ENCODE data around the gene IQGAP3.

Gene IQGAP3

GRCh38 chr1:156547434-156547833 is 24.9 kb downstream of the IQGAP3 start:
- in situ Hi-C loops (cut with MboI; ENCODE audit: low sequenced_read_pairs): no loop called here

- in situ Hi-C loops (cut with MboI; ENCODE audit: low sequenced_read_pairs): no loop called here
These were observed 26.1 kb downstream of the IQGAP3 start for GRCh38 chr1:156546267-156546666.

- in situ Hi-C loops (cut with MboI; ENCODE audit: low sequenced_read_pairs): no loop called here
These were observed 27.7 kb downstream of the IQGAP3 start for GRCh38 chr1:156544592-156545102.

- in situ Hi-C loops (cut with MboI; ENCODE audit: low sequenced_read_pairs): no loop called here
These were observed 29.3 kb downstream of the IQGAP3 start for GRCh38 chr1:156543066-156543465.

GRCh38 chr1:156540955-156541354 is 31.4 kb downstream of the IQGAP3 start:
- in situ Hi-C loops (cut with MboI; ENCODE audit: low sequenced_read_pairs): no loop called here

- in situ Hi-C loops (cut with MboI; ENCODE audit: low sequenced_read_pairs): no loop called here
These were observed 32.5 kb downstream of the IQGAP3 start for GRCh38 chr1:156539818-156540355.

GRCh38 chr1:156538711-156539440 is 33.5 kb downstream of the IQGAP3 start:
- in situ Hi-C loops (cut with MboI; ENCODE audit: low sequenced_read_pairs): no loop called here

GRCh38 chr1:156537027-156537426 is 35.3 kb downstream of the IQGAP3 start:
- in situ Hi-C loops (cut with MboI; ENCODE audit: low sequenced_read_pairs): no loop called here

- in situ Hi-C loops (cut with MboI; ENCODE audit: low sequenced_read_pairs): no loop called here
These were observed 37.8 kb downstream of the IQGAP3 start for GRCh38 chr1:156534424-156535060.

- in situ Hi-C loops (cut with MboI; ENCODE audit: low sequenced_read_pairs): no loop called here
These were observed 38.7 kb downstream of the IQGAP3 start for GRCh38 chr1:156533568-156534220.

GRCh38 chr1:156532374-156532773 is 40.0 kb downstream of the IQGAP3 start:
- in situ Hi-C loops (cut with MboI; ENCODE audit: low sequenced_read_pairs): no loop called here

GRCh38 chr1:156530006-156530405 is 42.4 kb downstream of the IQGAP3 start:
- in situ Hi-C loops (cut with MboI; ENCODE audit: low sequenced_read_pairs): no loop called here

GRCh38 chr1:156528875-156529425 is 43.4 kb downstream of the IQGAP3 start:
- in situ Hi-C loops (cut with MboI; ENCODE audit: low sequenced_read_pairs): no loop called here

- in situ Hi-C loops (cut with MboI; ENCODE audit: low sequenced_read_pairs): no loop called here
These were observed 44.1 kb downstream of the IQGAP3 start for GRCh38 chr1:156528231-156528630.

- in situ Hi-C loops (cut with MboI; ENCODE audit: low sequenced_read_pairs): no loop called here
These were observed 44.8 kb downstream of the IQGAP3 start for GRCh38 chr1:156527584-156527983.

GRCh38 chr1:156525856-156526489 is 46.4 kb downstream of the IQGAP3 start:
- in situ Hi-C loops (cut with MboI; ENCODE audit: low sequenced_read_pairs): no loop called here

GRCh38 chr1:156525071-156525501 is 47.3 kb downstream of the IQGAP3 start:
- in situ Hi-C loops (cut with MboI; ENCODE audit: low sequenced_read_pairs): no loop called here

- in situ Hi-C loops (cut with MboI; ENCODE audit: low sequenced_read_pairs): no loop called here
These were observed 47.9 kb downstream of the IQGAP3 start for GRCh38 chr1:156524481-156524869.

- in situ Hi-C loops (cut with MboI; ENCODE audit: low sequenced_read_pairs): no loop called here
These were observed 48.4 kb downstream of the IQGAP3 start for GRCh38 chr1:156523801-156524480.

GRCh38 chr1:156522443-156522970 is 49.9 kb downstream of the IQGAP3 start:
- in situ Hi-C loops (cut with MboI; ENCODE audit: low sequenced_read_pairs): no loop called here
